HEK293 (cell line): ENCODE data around the gene TLK1.

Experiments used
- CTCF ChIP-seq: fragments of 450-650 bp; formaldehyde crosslinking; IDR thresholded peaks from 2 replicates; pipeline ENCODE4 v1.5.1; 2016; ENCODE audit warnings: missing biosample characterization, missing genetic modification characterization
- KLF1 ChIP-seq: fragments of 450-650 bp; formaldehyde crosslinking; IDR thresholded peaks from 2 replicates; pipeline ENCODE4 v1.5.1; 2016; ENCODE audit warnings: missing biosample characterization, missing genetic modification characterization
- RBAK ChIP-seq: fragments of 450-650 bp; formaldehyde crosslinking; IDR thresholded peaks from 2 replicates; pipeline ENCODE4 v1.5.1; 2016; ENCODE audit warnings: missing biosample characterization, missing genetic modification characterization
- WT1 ChIP-seq: fragments of 450-650 bp; formaldehyde crosslinking; IDR thresholded peaks from 2 replicates; pipeline ENCODE4 v1.5.1; 2016; ENCODE audit warnings: missing biosample characterization, missing genetic modification characterization
- ZBTB1 ChIP-seq: fragments of 450-650 bp; formaldehyde crosslinking; IDR thresholded peaks from 2 replicates; pipeline ENCODE4 v1.5.1; 2016; ENCODE audit warnings: missing biosample characterization, missing genetic modification characterization
- ZBTB17 ChIP-seq: fragments of 450-650 bp; formaldehyde crosslinking; IDR thresholded peaks from 2 replicates; pipeline ENCODE4 v1.5.1; 2016; ENCODE audit warnings: missing biosample characterization, missing genetic modification characterization
- ZEB2 ChIP-seq: fragments of 450-650 bp; formaldehyde crosslinking; IDR thresholded peaks from 2 replicates; pipeline ENCODE4 v1.5.1; 2016; ENCODE audit warnings: missing biosample characterization, missing genetic modification characterization
- ZFHX2 ChIP-seq: fragments of 450-650 bp; formaldehyde crosslinking; conservative IDR thresholded peaks from 2 replicates; pipeline ENCODE4 v1.5.1; 2016; ENCODE audit warnings: missing biosample characterization, missing genetic modification characterization
- ZNF133 ChIP-seq: fragments of 450-650 bp; formaldehyde crosslinking; IDR thresholded peaks from 2 replicates; pipeline ENCODE4 v1.5.1; 2016; ENCODE audit warnings: missing biosample characterization, missing genetic modification characterization
- ZNF23 ChIP-seq: fragments of 450-650 bp; formaldehyde crosslinking; IDR thresholded peaks from 2 replicates; pipeline ENCODE4 v1.5.1; 2016; ENCODE audit warnings: missing biosample characterization, missing genetic modification characterization, borderline replicate concordance
- ZNF280C ChIP-seq: fragments of 450-650 bp; formaldehyde crosslinking; IDR thresholded peaks from 2 replicates; pipeline ENCODE4 v1.5.1; 2016; ENCODE audit warnings: missing biosample characterization, missing genetic modification characterization
- ZNF423 ChIP-seq: fragments of 450-650 bp; formaldehyde crosslinking; IDR thresholded peaks from 2 replicates; pipeline ENCODE4 v1.5.1; 2016; ENCODE audit warnings: missing biosample characterization, missing genetic modification characterization
- ZNF843 ChIP-seq: fragments of 450-650 bp; formaldehyde crosslinking; IDR thresholded peaks from 2 replicates; pipeline ENCODE4 v1.5.1; 2016; ENCODE audit warnings: missing biosample characterization, missing genetic modification characterization

GRCh38 chr2:171104379-171104778 is 56.3 kb downstream of the TLK1 start:
- no peak for TF ChIP-seq RBAK (tag by site-specific recombination)
- no peak for TF ChIP-seq WT1
- TF ChIP-seq ZNF133 (tag by site-specific recombination): no peak
- TF ChIP-seq ZBTB17: no peak
- TF ChIP-seq ZNF23 (tag by site-specific recombination): no peak
- TF ChIP-seq CTCF (tag by site-specific recombination): no peak
- no peak for TF ChIP-seq ZBTB1 (tag by site-specific recombination)
- TF ChIP-seq ZEB2 (tag by site-specific recombination): no peak
- TF ChIP-seq KLF1 (tag by site-specific recombination): no peak
- TF ChIP-seq ZNF280C (tag by site-specific recombination): no peak
- TF ChIP-seq ZFHX2: no peak
- no peak for TF ChIP-seq ZNF843 (tag by site-specific recombination)
- no peak for TF ChIP-seq ZNF423 (tag by site-specific recombination)
